Measurements from ENCODE around the gene CAMTA1.
"Not testable (repeated sequence)": the region's sequence is repeated elsewhere in the genome, so short reads cannot be mapped to it uniquely, and the experiment has no call there.

CAMTA1 gene

DNA sequence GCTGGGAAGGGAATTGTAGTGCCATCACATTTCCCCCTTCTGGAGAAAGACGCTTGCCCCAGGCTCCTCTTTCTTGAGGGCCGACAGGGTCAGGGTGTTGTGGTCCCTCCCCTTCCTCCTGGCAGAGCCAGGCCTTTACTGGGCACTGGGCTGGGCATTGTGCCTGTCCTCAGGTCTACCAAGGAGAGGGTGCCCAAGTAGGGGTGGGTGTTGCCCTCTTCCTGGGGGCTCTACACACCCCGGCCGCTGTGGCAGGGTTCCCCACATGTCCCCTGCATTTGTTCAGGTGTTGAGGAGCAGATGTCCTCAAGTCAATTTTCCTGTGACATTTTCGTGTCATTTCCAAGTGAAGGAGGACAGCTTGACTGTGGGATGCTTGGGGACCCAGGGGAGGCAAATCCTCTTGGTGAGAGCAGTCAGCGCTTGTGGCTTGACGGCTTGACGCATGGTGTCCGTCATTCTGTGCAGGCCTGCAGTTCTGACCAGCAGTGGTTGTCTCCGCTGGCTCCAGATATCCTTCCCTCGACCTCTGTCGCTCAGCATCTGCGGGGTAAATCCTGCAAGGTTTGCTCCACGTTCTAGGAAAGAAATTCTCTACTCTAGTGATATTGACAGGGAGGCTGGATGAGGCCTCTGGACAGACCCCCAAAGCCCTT lies 804.0 kb downstream of the CAMTA1 start:
- no peak for DNase-seq

DNA sequence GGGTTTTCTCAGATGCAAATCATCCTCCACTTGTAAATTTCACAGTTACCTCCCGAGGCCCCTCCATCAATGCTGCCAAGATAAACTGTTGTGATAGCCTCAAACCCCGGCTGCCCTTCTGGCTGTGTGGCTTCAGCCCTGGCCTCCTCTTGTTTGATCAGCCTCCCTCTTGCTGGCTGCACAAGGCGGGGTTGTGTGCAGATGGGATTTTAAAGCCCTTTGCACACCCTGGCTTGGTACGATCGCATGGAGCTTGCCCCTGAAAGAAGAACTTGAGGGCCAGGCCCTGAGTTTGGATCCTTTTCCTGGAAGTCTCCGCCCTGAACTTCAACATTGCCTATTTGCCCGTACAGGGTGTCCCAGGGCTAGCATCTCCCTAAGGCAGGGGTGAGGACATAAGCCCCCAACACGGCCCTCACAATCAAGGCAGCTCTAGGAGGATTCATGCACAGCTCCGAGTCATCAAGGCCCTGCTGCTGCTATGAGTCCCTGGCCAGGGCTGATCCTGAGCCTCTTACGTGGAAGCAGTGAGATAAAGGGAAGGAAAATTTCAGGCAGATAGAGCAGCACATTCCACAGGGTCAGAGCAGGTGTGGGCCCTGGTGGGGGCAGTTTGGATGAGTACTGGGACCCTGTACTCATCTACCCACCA lies 804.6 kb downstream of the CAMTA1 start:
- no peak for DNase-seq

DNA sequence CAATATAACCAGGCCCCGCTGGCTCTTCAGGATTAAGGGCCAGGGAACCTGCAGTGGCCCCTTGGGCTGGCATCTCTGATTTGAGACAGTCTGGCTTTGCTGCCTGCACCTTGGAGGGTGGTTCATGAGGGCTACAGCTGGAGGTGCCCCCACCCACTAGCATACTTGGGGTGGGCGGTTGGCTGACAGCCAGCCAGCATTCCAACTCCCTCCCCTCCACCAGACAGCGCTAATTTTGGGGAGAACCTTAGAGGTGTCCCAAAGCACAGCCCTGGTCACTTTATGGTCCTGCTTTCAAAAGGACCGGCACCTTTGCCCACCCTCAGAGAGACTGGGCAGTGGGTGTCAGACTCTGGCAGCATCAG lies 805.2 kb downstream of the CAMTA1 start:
- DNase-seq: no peak

- DNase-seq: no peak
Measured at GRCh38 chr1:7591565-7591964, 806.3 kb downstream of the CAMTA1 start.

DNA sequence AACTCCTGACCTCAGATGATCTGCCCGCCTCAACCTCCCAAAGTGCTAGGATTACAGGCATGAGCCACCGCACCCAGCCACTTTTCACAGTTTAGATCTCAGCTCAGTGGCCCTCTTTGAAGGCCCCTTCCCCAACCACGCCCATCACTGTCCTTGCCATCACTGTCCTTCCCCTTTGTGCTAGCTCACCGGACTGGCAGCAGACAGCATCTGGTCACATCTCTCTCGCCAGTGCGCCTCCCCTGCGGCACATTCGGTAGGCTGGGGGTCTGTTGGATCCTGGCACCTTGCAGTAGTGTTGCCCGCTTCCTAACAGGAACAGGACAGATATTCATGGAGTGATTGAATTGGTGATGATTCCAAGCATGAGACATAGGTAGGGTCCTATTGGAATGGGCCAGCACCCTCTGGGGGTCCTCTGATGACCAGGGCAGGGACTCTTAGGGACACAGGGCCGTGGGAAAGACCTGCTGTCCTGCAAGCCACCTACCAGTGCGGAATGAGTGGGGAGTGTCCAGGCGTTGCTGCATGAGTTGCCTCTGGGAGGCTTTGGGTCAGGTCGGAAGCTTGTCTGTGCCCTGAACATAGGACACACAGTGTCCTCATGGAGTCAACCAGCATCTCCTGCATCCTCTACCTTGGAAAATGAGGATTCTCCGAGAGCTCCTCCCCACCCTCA lies 807.0 kb downstream of the CAMTA1 start:
- no peak for DNase-seq

DNA sequence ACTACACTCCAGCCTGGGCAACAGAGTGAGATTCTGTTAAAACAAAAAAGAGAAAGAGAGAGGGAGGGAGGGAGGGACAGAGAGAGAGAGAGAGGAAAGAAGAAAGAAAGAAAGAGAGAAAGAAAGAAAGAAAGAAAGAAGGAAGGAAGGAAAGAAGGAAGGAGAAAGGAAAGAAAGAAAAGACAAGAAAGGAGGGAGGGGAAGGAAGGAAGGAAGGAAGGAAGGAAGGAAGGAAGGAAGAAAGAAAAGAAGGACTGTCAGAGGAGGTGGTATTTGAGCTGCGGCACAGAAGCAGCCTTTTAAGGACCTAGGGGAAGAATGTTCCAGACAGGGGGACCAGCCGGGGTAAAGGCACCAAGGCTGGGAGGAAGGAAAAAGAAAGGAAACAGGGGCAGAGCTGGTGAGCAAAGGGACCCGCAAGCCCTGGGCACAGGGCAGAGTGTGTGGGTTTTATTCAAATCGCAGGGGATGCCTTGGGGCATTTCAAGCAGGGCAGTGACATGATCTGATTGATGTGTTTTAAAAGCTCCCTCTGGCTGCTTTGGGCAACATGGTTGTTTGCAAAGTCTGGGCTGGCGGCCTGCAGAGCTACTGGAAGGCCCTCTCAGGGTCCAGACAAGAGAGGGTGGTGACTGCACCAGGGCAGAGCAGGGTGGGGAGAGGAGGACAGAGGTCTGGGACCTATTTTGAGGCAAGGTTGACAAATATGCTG lies 808.9 kb downstream of the CAMTA1 start:
- DNase-seq: peak; percentile 16

DNA sequence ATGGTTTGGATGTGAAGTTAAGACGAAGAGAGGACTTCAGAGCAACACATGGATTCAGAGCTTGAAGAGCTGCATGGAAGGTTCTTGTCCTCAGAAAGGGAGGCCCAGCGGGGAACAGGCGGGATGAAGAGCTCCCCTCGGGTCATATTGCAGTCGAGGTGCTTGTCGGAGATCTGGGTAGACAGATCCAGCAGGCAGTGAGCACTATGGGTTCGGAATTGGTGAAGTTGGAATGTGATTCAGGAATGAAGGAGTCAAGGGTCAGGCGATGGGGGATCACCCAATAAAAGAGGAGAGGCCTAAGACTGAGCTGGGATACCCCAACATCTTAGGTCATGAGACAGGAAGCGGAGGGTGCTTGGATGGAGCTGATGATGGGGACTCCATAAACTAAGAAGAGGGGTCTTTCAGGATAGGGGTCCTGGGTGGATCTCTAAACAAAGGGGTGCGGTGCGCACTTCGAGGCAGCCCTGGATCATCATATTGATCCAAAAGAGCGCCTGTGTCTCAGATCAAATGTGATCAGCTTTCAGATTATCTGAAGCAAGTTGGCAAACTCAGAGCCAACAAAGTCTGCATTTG lies 809.6 kb downstream of the CAMTA1 start:
- DNase-seq: no peak

DNA sequence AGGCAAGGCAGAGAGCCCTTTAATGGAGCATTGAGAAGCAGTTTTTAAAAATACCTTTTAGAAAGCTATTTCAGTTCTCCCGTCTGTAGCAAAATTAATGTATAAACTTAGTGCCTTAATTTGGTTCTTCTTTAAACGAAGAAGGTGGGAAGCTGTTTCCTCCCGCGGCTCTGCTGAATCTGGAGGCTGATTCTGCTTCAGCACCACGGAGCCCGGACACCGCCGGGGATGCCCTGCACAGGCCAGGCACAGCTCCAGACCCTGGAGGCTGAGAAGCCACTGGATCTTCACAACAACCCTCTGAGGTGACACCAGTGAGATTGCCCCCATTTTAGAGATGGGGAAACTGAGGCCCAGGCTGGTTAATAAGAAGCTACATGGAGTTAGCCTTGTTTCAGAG lies 810.1 kb downstream of the CAMTA1 start:
- DNase-seq: no peak

DNA sequence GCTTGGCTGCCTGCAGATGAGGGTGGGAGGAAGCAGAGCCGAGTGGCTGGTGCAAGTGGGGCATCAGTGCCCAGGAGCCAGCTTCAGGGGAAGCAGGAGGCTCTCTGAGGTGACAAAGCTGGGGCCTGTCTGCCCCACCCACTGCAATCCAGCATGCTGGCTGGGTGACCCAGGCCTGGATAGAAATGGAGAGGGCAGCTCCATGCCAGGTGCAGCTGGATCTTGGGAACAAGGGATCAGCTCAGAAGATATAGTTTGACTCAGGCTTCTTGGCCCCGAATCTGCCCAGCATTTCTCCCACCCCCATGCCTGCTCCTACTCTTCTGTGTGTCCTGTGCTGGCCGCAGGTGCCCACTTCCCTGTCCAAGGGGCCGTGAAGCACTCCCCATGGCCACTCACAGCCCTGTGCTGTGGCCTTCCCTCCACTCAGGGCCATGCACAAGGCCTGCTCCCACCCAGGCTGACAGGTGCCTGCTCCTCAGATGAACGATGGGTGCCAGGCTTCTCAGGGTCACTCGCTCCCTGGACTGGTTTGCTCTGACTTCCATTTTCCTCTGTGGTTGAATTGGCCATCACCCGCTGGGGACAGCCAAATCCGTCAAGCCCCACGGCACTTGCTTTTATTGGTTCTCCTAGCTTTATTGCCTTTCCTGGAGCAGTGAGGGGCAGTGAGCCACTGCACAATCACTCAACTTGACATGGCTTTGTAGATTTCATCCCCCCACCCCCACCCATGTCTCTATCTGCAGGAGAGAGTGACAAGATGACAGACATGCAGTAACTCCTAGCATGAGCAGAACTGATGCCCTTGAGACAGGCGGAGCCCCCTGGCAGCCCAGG lies 811.1 kb downstream of the CAMTA1 start:
- DNase-seq: no peak

DNA sequence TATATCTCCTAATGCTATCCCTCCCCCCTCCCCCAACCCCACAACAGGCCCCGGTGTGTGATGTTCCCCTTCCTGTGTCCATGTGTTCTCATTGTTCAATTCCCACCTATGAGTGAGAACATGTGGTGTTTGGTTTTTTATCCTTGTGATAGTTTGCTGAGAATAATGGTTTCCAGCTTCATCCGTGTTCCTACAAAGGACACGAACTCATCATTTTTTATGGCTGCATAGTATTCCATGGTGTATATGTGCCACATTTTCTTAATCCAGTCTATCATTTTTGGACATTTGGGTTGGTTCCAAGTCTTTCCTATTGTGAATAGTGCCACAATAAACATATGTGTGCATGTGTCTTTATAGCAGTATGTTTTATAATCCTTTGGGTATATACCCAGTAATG lies 812.8 kb downstream of the CAMTA1 start:
- DNase-seq: not testable (repeated sequence)

DNA sequence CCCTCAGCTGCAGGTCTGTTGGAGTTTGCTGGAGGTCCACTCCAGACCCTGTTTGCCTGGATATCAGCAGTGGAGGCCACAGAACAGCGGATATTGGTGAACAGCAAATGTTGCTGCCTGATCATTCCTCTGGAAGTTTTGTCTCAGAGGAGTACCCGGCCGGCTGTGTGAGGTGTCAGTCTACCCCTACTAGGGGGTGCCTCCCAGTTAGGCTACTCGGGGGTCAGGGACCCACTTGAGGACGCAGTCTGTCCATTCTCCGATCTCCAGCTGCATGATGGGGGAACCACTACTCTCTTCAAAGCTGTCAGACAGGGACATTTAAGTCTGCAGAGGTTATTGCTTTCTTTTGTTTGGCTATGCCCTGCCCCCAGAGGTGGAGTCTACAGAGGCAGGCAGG lies 819.7 kb downstream of the CAMTA1 start:
- DNase-seq: not testable (repeated sequence)

DNA sequence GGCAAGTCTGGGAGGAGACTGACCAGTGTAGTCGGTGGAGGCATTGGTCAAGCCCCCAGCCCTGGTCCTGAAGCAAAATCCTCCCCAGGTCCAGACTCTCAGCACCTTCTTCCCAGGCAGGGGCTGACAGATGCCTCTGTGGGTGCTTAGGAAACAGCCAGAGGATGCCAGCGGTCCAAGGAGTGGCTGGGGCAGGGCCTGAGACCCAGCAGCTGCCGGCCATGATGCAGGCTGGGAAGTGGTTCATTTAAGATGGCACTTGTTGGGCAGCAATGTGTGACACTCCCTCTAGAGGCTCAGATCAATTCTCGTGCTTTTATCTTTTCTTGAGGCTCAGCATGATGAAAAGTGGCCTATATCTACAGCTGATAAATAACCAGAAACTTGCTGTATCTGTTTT lies 820.8 kb downstream of the CAMTA1 start:
- DNase-seq: no peak

DNA sequence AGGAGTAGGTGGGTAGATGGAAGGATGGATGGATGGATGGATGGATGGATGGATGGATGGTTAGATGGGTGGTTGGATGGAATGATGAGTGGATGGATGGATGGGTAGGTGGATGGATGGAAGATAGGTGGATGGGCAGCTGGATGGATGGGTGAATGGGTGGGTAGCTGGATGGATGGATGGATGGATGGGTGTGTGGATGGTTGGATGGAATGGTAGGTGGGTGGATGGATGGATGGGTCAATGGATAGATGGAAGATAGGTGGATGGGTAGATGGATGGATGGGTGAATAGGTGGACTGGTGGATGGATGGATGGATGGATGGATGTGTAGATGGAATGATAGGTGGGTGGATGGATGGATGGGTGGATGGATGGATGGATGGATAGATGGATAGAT lies 821.8 kb downstream of the CAMTA1 start:
- DNase-seq: no peak

DNA sequence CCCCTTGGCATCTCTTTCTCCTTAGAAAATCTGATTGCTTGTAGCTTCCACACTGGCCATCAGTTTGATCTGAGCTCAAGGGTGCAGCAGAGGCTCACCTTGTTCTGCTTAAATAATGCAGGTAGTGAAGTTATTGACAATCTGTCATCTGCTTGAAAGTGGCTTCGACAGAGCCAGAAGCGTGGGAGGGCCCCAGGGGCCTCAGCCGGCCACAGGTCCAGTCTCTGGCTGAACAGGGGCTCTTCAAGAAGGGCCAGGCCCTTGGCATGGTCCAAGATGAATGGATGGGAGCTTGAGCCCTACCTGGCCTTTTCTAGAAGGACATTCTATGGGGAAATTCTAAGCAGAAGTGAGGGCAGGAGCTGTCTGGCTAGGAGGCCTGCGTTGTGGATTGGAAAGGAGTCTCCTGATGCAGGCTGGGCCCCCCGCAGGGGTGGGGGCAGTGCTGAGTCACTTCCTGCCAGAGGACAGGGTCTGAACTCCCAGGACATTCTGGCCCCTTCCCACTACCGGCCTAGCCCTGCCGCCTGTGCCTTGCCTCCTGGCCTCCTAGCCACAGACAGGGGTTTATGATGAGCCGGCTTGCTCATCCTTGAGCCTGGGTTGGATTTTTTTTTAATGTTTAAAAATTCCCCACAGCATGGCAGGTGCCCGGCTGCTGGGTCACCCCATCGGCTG lies 823.5 kb downstream of the CAMTA1 start:
- no peak for DNase-seq

DNA sequence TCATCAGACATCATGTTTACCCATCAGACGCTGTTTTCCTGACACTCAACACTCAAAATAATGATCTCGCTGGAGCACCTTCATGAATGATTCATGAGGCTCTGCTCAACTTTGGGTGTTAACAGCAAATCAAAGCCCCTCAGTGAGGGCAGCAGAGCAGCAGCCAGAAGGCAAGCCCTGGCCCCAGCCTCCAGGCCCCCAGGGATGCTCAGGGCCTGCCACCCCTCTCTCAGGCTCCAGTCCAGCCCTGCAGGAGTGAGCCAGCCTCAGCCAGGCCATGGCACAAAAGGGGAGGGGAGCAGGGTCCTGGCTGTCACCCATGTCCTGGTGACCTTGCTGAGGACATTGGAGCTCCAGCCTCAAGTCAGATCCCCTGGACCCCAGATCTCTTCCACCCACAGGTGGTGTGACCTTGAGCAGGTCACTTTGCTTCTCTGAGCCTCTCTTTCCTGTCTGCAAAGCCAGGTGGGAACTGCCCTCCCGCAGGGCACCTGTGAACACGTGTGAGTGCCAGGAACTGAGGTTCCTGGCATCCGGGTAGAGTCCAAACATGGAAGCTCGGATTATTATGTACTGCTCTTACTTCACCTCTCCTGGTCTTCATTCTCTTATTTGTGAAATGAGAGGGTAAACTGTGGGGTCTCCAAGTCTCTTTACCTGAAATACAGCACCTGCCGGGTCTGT lies 824.2 kb downstream of the CAMTA1 start:
- DNase-seq: no peak

DNA sequence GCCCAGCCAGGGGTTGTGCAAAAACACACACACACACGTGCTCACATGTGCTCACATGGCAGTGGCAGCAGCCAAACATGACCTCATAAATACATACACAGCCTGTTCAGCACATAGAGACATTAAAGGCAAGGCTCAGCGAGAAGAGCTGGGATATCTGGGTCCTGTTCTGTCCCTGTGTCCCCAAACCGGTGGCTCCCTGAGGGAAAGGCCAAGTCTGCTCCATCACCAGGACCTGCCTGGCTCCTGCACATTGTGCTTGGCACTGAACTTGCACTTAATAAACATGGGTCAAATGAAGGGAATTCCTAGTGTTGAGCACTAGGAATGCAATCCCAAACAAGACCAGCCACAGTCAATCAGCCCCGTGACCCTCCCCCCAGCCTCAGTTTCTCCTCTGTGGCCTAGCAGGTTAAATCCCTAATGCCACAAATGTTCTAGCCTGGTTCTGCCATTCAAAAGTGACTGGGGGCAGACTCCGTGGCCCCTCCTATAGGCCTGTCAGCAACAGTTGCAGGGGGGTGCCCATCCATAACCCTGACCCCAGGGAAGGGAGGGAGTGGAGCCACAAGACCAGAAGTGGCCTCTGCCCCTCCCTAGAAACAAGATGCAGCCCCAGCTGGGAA lies 825.0 kb downstream of the CAMTA1 start:
- no peak for DNase-seq

GRCh38 chr1:7610936-7611335 lies 825.7 kb downstream of the CAMTA1 start:
- DNase-seq: no peak

DNA sequence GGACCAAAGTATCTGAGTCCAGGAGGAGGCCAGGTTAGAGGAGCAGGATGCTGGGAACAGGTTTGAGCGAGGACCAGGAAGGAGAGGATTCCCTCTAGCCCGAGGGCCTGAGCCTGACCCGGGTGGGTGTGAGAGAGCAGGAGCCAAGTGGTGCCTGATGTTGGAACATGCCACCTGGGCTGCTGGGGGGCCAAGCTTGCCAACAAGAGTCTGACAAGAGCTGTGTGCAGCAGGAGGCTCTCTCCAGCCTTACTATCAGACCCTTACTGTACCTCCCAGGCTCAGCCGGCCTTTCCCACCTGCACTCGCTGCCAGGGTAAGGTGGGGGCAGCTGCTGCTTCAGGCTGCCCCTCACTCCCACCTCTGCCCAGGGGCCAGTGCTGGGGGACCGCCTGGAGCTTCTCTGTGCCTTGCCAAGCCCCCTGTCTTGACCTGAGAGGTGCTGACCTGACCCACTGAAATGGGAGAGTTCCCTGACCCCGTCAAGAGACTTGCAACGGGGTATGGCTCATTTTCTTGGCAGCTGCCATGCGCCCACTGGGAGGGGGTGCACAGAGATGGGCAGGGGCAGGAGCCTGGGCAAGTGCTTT lies 826.3 kb downstream of the CAMTA1 start:
- DNase-seq: no peak

DNA sequence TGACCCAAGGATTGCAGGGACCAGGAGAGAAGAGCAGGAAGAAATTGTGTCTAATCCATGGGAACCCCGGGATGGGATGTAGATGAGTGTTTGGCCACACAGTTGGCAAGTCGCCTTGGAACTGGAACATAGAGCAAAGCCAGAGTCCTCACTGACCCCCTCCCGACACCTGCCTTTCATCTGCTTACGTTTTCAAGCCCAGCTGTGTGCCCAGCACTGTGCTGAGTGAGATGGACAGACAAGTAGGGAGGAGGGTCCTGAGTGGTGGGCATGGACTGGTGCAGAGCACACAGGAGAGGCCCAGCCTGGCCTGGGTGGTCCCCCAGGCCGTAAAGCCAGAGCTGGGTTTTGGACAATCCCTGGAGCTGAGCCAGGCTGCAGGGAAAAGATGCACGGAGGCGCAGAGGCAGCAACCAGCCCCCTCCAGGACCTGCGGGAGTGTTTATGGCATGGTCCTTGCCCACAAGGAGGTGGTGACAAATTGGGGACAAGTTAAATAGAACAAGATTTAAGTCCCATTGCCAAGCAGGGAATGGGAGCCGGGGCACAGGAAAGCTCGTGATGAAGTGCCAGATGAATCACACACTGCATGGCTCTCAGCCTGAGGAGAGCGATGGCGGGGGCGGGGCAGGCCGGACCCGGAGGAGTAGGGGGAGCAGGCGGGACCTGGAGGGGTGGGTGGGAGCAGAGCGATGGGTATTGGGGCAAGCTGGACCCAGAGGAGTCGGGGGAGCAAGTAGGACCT lies 828.0 kb downstream of the CAMTA1 start:
- no peak for DNase-seq

DNA sequence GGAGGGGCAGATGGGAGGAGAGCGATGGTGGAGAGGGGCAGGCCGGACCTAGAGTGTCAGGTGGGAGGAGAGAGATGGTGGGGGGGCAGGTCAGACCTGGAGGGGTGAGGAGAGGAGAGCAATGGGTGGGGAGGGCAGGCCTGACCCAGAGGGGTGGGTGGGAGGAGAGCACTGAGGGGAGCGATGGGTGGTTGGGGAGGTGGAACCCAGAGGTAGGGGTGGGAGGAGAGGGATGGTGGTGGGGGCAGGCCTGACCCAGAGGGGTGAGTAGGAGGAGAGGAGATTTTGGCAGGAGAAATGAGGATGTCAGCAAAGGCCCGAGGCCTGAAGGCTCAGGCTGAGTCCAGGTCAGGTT lies 828.6 kb downstream of the CAMTA1 start:
- DNase-seq: no peak

Data from NCI-H526 treated with DMSO at 0.1 percent for 48 hours (cell line).